AG08396 (cell line): ENCODE results near the gene NFYA.

Experiments used
- DNase-seq: peaks from one replicate; pipeline ENCODE4 v3.0.0; 2012; ENCODE audit warnings: low spot score, mixed read lengths

NFYA gene

DNA sequence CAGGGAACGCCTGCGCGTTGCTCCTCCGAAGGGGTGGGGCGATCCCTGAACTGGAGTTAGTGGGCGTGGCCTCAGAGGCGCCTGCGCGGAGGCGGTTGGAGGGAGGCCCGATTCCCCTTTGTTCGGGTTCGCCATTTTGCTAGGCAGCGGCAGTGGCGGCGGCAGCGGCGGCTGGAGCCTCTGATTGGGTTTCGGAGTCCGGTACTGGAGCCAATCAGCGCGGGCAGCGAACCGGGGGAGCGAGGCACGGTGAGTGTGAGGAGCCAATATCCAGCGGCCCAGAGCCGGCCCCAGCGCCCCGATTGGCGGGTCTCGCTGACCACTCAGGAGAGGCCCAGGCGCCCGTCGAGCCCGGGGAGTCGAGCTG is at the start of gene NFYA:
Gene NFYA (plus strand): TSS at position 139 of the 367 bp plus-strand sequence. CDS start 6,116 bp downstream, outside the sequence.
- DNase-seq = peak; percentile 97

DNA sequence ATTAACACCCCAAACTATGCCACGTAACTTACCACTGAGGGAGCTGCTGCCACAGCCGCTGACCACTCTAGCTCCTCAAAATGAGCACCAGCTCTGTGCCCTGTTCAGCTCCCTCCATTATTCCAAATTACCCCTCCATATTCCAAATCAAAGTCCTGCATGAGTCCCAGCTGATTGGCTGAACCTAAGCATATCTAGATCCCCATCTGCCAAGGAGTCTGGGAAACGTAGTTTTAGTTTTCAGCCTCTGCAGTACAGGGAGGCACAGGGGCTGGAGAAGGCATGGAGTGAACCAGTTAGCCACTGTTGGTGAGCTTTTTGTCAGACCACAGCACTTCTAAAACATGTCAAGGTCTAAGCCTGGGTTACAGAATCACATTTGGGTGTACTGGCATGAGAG is 49.7 kb upstream of the NFYA start:
- no peak for DNase-seq

DNA sequence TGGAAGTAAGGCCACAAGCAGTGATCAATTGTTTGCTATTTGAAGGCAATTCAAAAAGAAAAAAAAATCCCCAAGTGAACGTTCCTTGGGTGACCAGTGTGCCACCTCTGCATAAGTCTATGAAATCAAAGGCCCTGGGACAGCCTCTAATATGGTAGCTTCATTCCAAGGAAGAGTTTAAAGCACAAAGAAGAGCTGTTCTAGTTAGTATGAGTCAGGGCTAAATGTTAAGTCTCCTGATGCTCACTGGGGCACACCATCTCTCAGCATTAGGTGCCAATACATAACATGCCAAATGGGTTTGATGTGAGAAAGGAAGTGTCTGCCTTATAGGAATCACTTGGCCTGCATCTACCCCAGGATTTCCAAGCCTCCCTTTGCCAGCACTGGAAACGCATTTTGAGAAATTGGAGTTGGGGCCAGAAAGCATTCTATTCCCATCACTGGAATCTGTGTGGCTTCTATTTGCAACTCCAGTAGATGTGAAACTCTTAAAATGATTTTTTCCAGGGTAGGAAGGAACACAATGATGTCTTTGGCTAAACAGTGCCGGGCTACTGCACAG is 46.7 kb upstream of the NFYA start:
- no peak for DNase-seq

DNA sequence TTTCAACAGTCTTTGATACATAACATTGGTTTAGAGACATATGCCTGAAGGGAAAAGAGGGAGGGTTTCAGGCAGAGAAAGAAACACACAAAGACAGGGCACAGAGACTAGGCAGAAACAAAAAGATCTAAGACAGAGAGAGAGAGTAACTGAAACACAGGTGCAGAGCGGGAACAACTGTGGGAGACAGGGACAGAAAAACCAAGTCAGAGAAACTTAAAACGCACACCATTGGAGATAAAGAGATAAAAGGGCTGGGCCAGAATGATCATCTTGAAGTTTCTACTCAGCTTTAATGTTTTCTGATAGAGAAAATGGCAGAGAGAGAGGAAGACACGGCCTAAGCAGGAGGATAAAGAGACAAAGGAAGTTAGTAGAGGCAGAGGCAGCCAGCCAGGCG is 45.5 kb upstream of the NFYA start:
- no peak for DNase-seq

DNA sequence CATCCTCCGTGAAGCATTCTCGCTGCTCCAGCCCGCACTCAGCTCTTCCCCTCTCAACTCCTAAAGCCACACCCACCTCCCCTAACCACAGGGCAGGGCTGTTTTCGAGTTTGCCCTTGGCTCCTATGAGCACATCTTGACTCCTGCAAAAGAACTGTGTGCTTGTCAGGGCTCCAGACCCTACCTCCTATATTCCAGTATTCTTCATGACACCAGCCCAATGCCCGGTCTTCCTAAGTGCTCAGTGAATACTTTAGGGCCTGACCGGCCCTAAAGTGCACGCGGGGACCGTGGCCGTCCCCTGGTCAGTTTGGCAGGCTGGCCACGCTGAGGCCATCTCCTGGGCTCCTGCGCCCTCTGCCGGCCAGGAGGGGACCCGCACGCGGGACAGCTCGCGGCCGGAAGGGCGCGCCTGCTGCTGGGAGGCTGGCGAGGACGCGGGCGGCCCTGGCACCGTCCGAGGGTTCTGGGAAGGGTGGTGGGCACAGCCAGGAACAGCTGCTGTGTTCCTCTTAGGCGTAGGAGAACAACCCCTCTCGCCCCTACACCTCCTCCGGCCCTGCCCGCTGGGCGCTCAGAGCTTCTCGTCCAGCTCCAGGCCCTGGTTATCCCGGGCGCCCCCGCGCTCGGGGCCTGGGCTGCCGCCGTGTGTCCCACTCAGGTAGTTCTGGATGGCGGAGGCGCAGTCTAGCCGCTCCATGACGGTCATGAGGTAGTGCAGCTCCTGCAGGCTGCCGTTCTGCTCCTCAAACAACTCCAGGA is 44.8 kb upstream of the NFYA start:
- peak; percentile 93 for DNase-seq

DNA sequence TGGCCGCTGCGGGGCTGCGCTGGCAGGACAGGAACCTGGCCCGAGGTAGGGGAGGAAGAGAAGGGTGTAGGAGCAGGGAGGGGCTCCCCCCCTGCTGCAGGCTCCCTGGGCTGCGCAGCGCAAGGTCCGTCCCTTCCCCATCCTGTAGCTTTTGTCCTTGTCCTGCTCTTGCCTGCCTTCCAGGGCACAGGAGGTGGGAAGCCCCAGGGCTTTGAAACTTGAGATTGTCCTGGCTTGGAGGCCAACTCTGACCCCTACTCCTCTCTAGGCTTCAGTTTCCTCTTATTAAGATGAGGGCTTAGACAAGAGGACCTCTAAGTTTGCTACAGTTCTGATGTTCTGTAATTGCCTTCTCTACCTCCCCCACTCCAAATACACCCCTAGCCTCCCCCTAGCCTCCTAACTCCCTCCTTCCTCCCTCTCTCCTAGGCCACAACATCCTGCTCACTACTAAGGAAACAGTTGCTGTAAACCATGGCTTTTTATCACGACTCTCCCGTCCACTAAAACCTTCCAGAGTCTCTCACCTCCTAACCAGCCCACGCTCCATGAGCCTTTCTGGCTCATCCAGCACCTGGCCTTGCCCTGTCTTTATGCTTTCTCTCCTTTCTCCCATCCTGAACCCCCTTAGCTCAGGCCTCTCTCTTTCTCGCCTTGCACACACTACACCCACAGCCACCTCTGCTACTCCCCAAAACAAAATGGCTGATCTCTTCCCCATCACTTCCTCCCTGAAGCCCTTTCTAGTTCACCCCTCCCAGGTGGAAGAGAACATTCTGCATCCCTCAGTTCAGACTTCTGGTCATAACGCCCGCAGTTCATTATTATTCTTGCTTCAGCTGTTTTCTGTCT is 44.0 kb upstream of the NFYA start:
- DNase-seq = no peak

DNA sequence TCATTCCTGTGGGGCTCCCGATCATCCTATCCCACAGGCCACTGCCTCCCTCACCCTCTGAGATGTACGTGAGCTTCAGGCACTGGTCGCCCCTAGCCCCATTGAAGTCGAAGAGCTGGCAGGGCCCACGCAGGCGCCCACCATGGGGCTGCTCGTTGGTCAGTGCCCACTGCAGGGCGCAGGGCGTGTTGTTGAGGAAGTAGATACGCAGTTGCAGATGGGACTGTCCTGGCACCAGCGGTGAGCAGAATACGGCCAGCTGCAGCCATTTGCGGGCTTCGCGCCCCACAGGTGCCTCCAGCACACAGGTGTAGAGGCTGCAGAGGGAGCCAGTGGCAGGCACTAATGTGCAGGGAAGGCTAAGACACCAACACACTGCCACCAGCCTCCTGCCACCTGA is 39.9 kb upstream of the NFYA start:
- DNase-seq = no peak

DNA sequence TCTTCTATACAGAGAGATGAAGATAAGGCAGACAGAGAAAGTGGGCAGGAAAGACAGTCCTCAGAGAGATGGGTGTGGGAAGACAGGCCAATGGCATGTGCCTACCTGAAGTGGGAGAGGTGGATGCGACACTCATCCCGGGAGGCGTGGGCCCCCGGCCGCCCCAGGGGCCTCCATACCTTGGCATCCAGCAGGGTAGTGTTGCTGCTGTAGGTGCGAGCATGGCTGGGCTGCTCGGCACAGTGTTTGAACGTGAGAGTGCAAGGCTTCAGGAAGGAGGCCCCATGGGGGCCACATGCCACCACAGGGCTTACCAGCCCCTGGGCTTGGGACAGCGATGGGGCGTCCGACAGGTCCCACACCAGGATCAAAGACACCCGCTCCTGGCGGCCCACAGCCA is 39.0 kb upstream of the NFYA start:
- DNase-seq = no peak

DNA sequence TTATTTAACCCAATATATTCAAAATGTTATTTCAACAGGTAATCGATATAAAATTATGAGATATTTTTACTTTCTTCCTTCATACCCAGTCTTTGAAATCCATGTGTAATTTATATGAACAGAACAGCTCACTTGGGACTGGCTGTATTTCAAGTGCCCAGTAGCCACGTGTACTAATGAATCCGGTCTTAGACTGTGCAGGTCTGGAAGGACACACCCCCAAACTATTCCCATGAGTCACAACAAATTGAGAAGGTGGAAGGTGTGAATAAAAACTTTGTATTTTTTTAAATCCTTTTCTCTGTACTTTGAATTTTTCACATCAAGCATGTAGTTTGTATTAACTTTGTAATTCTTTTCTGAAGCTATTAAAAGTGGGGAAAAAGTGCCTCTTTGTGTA is 36.6 kb upstream of the NFYA start:
- DNase-seq = no peak

DNA sequence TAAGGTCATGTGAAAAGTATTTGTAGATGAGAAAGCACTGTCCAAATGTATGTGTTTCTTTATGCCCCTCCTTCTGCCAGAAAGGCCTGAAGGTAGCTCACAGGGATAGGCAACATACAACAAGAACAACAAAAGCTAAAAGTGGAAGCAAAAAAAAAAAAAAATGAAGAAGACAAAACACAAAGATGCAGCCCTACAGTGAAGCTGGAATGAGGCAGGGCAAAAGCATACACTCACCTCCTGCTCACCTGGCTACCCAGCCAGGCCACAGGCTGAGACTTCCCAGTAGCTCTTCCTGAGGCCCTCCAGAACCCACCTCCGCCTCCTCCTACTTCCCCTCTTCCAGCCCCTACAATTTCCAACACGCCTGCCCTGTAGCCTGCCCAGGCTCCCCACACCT is 36.2 kb upstream of the NFYA start:
- DNase-seq = no peak

DNA sequence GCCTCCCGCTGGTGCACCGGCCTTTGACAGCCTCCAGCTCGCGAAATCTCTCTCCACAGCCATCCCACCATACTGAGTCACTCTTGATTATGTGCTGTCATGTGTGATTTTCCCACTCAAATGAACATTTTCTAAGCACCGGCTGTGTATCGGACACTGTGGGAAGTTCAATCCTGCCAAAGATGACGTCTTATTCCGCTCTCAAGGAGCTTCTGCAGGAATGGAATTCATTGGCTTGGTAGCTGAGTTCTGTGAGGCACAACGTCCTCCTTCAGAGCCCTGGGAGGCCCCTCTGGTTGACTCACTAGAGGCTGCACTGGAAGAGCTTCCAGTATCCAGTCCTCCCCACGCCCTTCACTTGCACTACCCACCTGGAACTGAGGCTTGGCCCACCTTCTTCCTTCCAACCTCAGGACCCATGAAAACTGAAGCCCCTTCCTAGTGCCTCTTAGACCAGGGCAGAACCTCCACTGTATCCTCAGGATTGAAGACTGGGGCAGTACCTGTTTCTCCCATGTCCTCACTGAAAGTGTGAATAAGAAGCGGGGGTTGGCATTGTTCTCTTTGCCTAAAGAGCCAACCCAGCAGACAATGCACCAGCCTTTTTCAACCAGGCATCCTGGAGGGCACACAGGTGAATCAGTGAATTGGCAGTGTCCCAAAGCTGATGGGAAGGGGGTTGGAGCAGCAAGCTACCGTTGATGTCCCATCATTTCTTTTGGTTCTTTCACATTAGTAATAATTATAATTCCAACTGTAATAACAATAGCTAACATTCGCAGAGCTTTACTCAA is 35.5 kb upstream of the NFYA start:
- DNase-seq = no peak

DNA sequence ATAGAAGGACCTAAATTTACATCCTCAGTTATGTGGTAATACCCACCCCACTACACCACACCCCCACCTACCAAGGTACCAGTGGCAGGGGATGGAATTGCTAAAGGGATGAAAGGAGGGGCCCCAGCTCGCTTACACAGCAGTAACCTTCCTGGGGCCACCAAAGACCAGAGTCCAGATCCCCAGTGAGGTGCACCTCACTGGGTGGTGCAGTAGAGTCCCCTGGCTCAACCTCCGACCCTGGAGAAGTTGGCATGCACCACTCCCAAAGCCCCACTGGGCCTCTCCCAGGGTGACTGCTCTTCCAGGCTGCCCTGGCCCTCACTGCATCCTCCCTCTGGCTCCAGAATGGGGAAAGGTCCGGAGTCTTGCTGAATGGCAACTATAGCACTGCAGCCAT is 34.6 kb upstream of the NFYA start:
- no peak for DNase-seq

DNA sequence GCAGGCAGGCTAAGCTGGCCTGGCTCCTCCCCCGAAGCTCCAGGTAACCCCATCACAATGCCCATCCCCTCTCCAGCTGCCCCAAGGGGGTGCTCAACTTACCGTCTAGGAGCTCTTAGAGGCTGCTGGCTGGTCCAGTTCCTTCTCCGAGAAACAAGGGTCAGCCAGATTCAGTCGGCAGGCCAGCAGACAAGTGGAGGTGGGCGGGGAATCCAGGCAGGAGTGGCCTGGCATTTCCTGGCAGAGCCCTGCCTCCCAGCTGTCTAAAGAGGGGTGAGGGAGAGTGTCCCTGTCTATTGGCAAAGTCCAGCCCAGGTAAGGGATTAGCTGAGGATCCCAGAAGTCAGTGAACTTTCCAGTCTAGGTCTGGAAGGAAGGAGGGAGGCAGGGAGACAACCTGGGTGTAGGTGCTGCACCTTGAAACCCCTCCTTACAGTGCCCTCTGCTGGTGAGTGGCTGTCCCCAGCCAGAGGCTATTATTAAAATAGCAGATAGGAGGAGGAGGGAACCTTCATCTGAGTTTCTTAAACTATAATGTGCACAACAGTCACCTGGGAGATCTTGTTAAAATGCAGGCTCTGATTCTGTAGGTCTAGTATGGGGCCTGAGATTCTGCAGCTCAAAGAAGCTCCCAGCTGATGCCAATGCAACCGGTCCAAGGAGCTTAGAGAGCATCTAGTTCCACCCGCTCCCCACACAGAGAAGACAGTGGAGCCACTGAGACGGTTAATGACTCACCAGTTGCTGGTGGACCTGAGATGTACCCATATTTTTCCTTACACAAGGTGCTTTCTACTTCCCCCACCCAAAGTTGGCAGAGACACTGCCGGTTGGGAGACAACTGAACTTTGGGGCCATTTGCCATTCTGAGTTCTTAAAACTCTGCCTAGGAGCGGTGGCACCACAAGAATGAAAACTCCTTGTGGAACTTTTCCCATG is 33.4 kb upstream of the NFYA start, which contains the start of gene UNC5CL:
Gene UNC5CL (minus strand): TSS at position 162 of the 939 bp plus-strand sequence. CDS start 4,147 bp downstream, outside the sequence.
- DNase-seq = peak; percentile 44

DNA sequence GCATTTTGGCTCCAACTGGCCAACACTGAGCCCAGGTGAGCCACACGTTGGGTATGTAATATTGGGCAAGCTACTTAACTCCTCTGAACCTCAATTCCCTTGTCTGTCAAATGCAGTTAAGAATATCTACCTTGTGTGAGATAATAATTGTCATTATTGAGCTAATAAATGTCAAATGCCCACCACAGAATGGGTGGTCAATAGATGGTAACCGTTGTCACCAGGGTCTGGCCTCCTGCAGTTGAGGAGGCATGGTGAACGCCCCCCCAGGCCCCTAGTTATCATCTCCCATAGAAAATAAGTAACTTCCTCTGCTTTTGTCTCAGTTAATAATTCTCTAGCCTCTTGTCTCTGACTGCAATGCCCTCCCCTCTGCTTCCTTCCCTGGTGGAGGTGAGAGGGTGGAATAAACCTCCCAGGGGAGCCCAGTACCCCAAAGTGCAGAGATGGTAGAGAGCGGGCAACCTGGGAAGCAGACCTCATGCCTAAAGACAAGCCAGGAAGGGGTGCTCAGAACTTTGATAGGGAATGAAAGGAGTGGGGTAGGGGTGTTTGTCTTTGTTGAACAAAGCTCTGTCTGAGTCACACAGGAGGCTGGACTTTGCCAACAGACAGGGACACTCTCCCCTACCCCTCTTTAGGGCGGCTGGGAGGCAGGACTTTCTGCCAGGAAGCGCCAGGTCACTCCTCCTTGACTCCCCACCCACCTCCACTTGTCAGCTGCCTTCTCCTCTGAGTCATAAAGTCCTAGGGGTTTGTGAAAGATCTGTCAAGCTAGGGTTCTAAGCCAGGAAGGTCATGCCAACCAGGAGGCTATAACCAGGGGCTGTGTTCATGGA is 32.5 kb upstream of the NFYA start:
- no peak for DNase-seq

DNA sequence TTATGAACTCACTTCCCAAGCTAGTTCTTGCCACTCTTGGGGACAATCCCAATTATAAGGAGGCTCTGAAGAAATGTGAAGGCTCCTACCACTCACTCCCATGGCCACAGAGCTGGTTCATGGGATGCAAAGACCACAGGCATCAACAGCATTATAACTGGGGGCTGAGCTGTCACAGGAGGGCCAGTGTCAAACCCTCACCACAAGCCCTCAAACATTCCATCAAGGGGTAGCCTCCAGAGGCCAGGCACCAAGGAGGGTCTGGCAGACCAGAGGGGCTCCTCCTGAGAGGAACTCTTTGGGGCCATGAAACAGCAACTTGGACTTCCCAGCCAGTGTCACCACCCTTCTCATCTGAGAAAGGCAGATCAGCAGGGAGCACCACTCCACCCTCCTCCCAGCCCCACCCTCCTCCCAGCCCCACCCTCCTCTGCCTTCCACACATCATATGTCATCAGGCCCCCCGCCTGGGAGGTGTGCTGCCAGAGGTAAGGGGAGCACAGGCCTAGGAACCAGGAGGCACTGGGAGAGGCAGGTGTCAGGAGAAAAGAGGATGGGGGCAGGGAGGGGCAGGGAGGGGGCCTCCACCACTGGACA is 31.7 kb upstream of the NFYA start:
- DNase-seq = no peak

DNA sequence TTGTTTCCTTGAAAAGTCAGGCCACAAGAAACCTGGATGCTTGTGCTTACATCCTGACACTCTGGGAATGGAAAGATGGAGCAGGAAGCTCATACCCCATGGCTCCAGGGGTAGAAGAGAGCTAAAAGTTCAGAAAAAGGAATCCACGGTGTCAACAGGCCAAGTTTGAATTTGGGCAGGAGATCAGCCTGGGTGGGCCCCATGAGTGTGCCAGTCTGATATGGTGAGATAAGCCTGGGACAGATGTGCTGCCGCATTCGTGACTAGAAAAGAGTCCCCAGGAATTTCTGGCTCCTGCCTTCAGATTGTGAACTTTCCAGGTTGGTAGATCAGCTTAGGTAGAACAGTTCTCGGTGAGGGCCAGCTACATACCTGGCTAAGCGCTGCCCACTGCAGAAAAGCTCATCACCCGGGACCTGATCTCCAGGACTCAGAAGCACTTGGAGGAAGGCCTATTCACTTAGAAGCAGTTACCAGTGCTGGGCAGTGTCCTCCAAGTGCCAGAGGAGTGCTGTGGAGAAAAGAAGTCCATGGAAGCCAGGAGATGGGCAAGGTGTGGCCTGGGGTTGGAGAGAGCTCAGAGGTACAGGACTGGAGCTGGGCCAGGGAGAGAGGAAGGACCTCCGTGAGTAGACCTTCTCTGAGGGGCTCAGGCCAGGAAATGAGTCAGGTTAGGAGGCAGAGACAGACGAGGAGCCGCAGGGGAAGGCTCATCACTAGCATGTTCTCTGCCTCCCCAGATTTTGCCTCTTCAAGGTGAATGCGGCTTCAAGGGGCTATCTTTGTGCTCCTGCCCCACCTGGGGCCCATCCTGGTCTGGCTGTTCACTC is 30.3 kb upstream of the NFYA start, which contains the start of gene TSPO2:
Gene TSPO2 (plus strand): TSS at position 242 of the 830 bp plus-strand sequence. CDS start 519 bp downstream, at position 761.
- no peak for DNase-seq

DNA sequence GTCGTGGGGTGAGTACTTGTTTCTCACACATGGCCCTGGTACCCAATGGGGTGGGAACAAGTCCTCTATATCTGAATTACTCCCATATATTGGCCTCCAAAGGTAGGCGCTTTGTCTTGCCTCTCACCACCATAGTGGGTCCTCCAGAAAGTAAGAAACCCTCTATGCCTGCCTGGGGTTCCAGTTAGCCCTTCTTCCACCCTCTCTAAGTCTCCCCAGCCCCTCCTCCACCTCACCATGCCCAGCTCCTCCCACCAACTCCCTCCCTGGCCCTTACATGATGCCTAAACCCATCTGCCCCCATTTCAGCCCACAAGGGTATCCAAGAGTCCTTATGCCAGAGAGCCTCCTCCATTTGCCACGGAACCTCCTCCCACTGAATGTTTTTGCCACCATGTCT is 29.6 kb upstream of the NFYA start:
- no peak for DNase-seq

DNA sequence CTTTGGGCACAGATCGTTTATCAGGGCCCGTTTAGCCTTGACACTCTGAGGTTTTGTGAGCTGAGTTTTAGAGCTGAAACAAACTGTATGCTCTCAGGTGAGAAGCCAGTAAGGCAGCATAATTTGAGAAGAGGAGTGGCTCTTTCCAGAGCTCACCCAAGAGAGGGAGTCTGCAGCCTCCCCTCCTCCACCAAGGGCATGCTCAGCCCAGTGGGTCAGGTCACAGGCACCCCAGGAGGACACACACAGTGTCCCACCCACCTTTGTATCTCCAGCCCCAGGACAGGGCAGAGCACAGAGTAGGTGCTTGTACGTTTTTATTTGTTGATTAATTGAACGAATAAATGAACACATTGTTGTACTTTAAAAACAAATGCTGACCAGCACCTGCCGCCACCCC is 27.1 kb upstream of the NFYA start:
- no peak for DNase-seq

DNA sequence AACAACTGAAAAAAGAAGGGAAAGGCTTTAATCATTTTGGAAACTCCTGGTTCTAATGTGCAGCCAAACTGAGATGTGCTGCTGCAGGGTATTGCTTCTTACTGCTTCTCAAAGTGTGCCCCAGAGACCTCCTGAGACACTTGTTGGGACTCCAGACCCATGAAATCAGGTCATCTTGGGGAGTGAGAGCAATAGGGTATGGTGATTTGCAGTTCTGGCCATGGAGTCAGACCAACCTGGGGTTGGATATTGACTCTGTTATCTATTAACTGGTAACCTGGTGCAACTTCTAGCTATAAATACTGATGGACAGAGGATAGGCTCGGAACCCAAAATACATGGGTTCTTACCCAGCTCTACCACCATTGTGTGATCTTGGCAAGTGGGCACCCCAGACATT is 26.7 kb upstream of the NFYA start:
- no peak for DNase-seq
